Kidney epithelial cell (primary cell): Measurements from ENCODE around the gene CHCT1. TPM values are rescaled to one million over a fixed set of nuclear protein-coding genes. Genes with fewer than 3 reads are reported as not detected.
"Not testable (repeated sequence)": the region's sequence is repeated elsewhere in the genome, so short reads cannot be mapped to it uniquely, and the experiment has no call there.

Experiments used
- DNase-seq: peaks from one replicate; pipeline ENCODE4 v3.0.0-alpha.2; 2010; ENCODE audit warnings: low read depth
- H3K27me3 ChIP-seq: 2 replicates; pipeline ENCODE4 v1.6.0; 2011; ENCODE audit warnings: low read length; ENCODE audit not compliant: control insufficient read depth, insufficient read depth
- H3K36me3 ChIP-seq: 2 replicates; pipeline ENCODE4 v1.5.1; 2011; ENCODE audit warnings: low read length; ENCODE audit not compliant: control insufficient read depth, insufficient read depth
- H3K4me3 ChIP-seq: 2 replicates; pipeline ENCODE4 v1.5.1; 2011; ENCODE audit warnings: low read depth, mild to moderate bottlenecking, control low read depth, low read length
- total RNA-seq: library from RNA; depleted of rRNA; stranded (reverse); fragments of >200 nt; gene quantifications from 2 replicates; pipeline ENCODE4 v1.2.3, GENCODE V29; 2015
- TF ChIP-seq, protein P1 (sequence below): IDR thresholded peaks from 2 replicates; pipeline ENCODE4 v1.5.1; 2011; ENCODE audit warnings: mild to moderate bottlenecking, moderate library complexity, low read length, control low read depth, inconsistent platforms; ENCODE audit not compliant: insufficient read depth, poor library complexity, severe bottlenecking

The CHCT1 gene
- total RNA-seq = 1.4 TPM in 1 of 2 replicates, not detected in the other

DNA sequence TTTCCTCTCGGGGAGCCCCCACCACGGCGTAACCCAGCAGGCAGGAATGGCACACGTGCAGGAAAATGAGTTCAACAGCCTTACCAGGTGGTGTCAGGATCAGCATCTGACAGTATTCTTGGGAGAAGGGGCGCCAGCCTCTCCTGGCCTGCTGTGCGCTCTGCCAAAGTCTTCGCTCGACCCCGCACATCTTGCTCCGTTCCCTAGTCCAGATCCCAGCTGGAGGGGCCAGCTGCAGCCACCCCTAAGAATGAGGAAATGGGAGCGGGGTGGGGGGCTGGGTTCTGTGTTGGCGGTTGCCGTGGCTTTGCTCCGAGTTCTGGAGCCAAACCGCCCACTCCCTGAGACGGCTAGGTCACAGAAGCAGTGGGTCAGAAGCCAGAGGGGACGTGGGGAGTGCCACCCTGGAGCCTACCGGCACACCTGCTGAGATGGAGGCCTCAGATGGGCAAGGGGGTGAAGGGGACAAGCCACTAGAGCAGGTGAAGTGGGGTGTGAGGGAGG lies at the start of gene CHCT1:
Gene CHCT1, plus strand, starts transcription at position 328 of the 504 bp plus-strand sequence. Its CDS starts 104 bp downstream, at position 432.
- Histone ChIP-seq H3K27me3 (no peaks in the 10 kb centered on the region), H3K4me3 (peak within 1 kb of the TSS; percentile 32), H3K36me3 (no peaks in the 10 kb centered on the region)
- no peak for DNase-seq
- TF ChIP-seq, protein P1, sequence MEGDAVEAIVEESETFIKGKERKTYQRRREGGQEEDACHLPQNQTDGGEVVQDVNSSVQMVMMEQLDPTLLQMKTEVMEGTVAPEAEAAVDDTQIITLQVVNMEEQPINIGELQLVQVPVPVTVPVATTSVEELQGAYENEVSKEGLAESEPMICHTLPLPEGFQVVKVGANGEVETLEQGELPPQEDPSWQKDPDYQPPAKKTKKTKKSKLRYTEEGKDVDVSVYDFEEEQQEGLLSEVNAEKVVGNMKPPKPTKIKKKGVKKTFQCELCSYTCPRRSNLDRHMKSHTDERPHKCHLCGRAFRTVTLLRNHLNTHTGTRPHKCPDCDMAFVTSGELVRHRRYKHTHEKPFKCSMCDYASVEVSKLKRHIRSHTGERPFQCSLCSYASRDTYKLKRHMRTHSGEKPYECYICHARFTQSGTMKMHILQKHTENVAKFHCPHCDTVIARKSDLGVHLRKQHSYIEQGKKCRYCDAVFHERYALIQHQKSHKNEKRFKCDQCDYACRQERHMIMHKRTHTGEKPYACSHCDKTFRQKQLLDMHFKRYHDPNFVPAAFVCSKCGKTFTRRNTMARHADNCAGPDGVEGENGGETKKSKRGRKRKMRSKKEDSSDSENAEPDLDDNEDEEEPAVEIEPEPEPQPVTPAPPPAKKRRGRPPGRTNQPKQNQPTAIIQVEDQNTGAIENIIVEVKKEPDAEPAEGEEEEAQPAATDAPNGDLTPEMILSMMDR = no peak

DNA sequence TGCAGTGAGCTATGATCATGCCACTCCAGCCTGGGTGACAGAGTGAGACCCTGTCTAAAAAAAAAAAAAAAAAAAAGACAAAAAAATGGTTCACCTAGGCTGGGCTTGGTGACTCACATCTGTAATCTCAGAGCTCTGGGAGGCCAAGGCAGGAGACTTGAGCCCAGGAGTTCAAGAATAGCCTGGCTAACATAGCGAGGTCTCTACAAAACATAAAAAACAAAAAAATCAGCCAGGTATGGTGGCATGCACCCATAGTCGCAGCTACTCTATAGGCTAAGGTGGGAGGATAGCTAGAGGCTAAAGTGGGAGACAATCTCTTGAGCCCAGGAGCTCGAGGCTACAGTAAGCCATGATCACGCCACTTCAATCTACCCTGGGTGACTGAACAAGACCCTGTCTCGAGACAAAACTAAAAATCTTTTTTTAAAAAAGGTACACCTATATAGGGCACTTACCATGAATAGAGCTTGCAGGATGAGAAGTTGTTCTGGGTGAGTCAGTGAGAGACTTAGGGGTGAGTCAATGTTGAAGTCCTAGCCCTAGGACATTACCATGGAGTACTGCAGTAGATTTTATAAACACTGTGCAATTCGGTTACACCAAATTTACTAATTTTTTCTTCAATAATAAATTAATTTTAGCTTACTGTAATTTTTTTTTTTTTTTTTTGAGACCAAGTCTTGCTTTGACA lies 49.4 kb upstream of the CHCT1 start:
- DNase-seq = peak; percentile 68
- Histone ChIP-seq H3K27me3 (no peaks in the 10 kb centered on the region), H3K4me3 (no peak overlapping the region), H3K36me3 (no peaks in the 10 kb centered on the region)
- TF ChIP-seq, protein P1 = no peak

DNA sequence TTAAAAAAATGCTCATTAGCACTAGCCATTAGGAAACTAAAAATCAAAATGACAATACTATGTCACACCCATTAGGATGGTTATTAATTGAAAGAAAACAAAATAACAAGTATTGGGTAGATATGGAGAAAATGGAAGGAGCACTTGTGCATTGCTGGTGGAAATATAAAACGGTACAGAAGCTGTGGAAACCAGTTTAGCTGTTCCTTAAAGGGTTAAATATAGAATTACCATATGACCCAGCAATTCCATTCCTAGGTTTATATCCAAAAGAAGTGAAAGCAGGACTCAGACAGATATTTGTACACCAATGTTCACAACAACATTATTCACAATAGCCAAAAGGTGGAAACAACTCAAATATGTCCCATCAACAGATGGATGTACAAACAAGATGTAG lies 44.1 kb upstream of the CHCT1 start:
- not testable (repeated sequence) for DNase-seq, H3K27me3 ChIP-seq, H3K4me3 ChIP-seq, H3K36me3 ChIP-seq

DNA sequence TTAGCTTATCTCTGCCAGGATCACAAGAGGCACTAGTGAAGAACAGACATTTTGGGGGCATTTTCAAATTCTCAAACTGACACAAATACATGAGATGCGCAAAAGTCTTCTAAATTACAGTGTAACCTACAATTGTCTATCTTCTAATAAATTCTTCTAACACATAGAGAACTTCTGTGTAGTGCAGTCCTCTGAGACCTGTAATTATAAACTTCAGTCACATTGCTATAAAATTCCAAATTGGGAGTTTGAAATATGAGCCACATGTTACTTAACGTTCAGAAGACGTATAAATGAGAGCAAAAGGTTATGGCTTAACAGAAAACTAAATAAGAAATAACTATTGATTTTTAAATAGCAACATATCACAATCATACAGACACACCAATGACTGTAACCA lies 42.8 kb upstream of the CHCT1 start:
- not testable (repeated sequence) for H3K27me3 ChIP-seq, DNase-seq, H3K36me3 ChIP-seq, H3K4me3 ChIP-seq

DNA sequence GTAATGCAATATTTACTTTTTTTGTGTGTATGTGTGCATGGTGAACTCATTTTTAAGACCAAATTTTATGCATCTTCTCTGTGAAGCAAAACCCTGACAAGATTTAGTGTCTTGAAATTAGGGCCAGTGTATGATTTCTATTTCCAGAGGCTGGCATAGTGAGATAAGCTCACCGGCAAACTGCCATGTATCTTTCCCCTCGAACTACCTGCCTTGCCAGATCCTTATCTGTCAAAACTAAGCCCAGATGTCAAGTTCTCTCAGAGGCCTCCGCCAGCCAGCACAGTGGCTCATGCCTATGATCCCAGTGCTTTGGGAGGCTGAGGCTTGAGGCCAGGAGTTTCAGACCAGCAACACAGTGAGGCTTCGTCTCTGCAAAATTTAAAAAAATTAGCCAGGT lies 40.3 kb upstream of the CHCT1 start:
- Histone ChIP-seq H3K27me3 (no peaks in the 10 kb centered on the region), H3K36me3 (no peaks in the 10 kb centered on the region), H3K4me3 (no peak overlapping the region)
- no peak for DNase-seq
- TF ChIP-seq, protein P1 = no peak

- H3K36me3 ChIP-seq = no peaks in the 10 kb centered on the region
- no peak for DNase-seq
- H3K4me3 ChIP-seq = no peak overlapping the region
- TF ChIP-seq, protein P1 = no peak
- no peaks in the 10 kb centered on the region for H3K27me3 ChIP-seq
These were observed 38.9 kb upstream of the CHCT1 start for GRCh38 chr17:60383379-60383778.

DNA sequence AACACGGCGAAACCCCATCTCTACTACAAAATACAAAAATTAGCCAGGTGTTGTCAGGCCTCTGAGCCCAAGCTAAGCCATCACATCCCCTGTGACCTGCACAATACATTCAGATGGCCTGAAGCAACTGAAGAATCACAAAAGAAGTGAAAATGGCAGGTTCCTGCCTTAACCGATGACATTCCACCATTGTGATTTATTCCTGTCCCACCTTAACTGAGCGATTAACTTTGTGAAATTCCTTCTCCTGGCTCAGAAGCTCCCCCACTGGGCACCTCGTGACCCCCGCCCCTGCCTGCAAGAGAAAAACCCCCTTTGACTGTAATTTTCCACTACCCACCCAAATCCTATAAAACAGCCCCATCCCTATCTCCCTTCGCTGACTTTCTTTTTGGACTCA lies 37.4 kb upstream of the CHCT1 start:
- not testable (repeated sequence) for DNase-seq, H3K36me3 ChIP-seq

More for the DNA sequence above, 37.4 kb upstream of the CHCT1 start:
- H3K27me3 ChIP-seq, H3K4me3 ChIP-seq: not testable (repeated sequence)
